A673 (cell line): ENCODE results near the gene VTCN1. TPM values are rescaled to one million over a fixed set of nuclear protein-coding genes. Genes with fewer than 3 reads are reported as not detected.

Source experiments
- BruUV-seq: library from RNA; stranded (reverse); fragments of 400-500 nt; replicated peaks from 2 replicates; lab custom pipeline; 2021; lab: Mats Ljungman, UMichigan
- CTCF ChIA-PET: fragments of 300-600 bp; sonication (Branson Sonifier 250); formaldehyde crosslinking; loops from one replicate; lab custom pipeline; 2022; ENCODE audit warnings: antibody characterized with exemption; lab: Charles Lee
- POLR2A ChIA-PET: fragments of 300-600 bp; sonication (Branson Sonifier 250); formaldehyde crosslinking; loops from one replicate; lab custom pipeline; 2022; ENCODE audit warnings: antibody characterized with exemption; ENCODE audit not compliant: low non-redundant PET; lab: Charles Lee
- DNase-seq: peaks from one replicate; pipeline ENCODE4 v3.0.0-alpha.2; 2015; ENCODE audit warnings: low spot score
- H3K27ac ChIP-seq: fragments of 200-600 bp; sonication (generic); 2 replicates; pipeline ENCODE4 v1.5.1; 2016; ENCODE audit warnings: mixed run types, low read depth, mild to moderate bottlenecking, mixed read lengths, antibody characterized with exemption, low read length; ENCODE audit not compliant: poor library complexity, severe bottlenecking
- H3K27me3 ChIP-seq: fragments of 200-600 bp; sonication (generic); replicated peaks from 2 replicates; pipeline ENCODE4 v1.6.1; 2017; ENCODE audit warnings: mixed run types, low read depth, mild to moderate bottlenecking, mixed read lengths, antibody characterized with exemption, low read length; ENCODE audit not compliant: insufficient read depth, poor library complexity
- H3K36me3 ChIP-seq: fragments of 200-600 bp; sonication (generic); 2 replicates; pipeline ENCODE4 v1.6.1; 2016; ENCODE audit warnings: mixed run types, mild to moderate bottlenecking, mixed read lengths, antibody characterized with exemption, low read length; ENCODE audit not compliant: insufficient read depth, poor library complexity, severe bottlenecking
- H3K4me1 ChIP-seq: fragments of 200-600 bp; sonication (generic); 2 replicates; pipeline ENCODE4 v1.6.1; 2017; ENCODE audit warnings: mixed run types, mild to moderate bottlenecking, mixed read lengths, antibody characterized with exemption, low read length; ENCODE audit not compliant: insufficient read depth, poor library complexity, severe bottlenecking
- H3K4me3 ChIP-seq: fragments of 200-600 bp; sonication (generic); 2 replicates; pipeline ENCODE4 v1.5.1; 2016; ENCODE audit warnings: low read depth, mixed run types, mild to moderate bottlenecking, mixed read lengths, low read length; ENCODE audit not compliant: poor library complexity, severe bottlenecking
- H3K9me3 ChIP-seq: fragments of 200-600 bp; sonication (generic); 2 replicates; pipeline ENCODE4 v1.6.1; 2016; ENCODE audit warnings: mixed run types, low read depth, mild to moderate bottlenecking, mixed read lengths, antibody characterized with exemption, low read length; ENCODE audit not compliant: poor library complexity, severe bottlenecking
- CTCF ChIP-seq: fragments of 300-800, 200-600 bp; sonication (generic); conservative IDR thresholded peaks from 2 replicates; pipeline ENCODE4 v1.5.1; 2017; ENCODE audit warnings: low read depth, mild to moderate bottlenecking, antibody characterized with exemption, low read length, moderate library complexity, mixed read lengths
- EZH2 ChIP-seq: fragments of 200-600 bp; sonication (generic); IDR thresholded peaks from 2 replicates; pipeline ENCODE4 v1.6.1; 2017; ENCODE audit warnings: borderline replicate concordance, low read depth, mild to moderate bottlenecking, mixed read lengths, antibody characterized with exemption, low read length; ENCODE audit not compliant: poor library complexity, severe bottlenecking
- intact Hi-C: fragments of 100-400 bp; cut with micrococcal nuclease; formaldehyde crosslinking; loops from one replicate; pipeline ENCODE4 v1.10.0; 2022; ENCODE audit not compliant: unreplicated experiment
- total RNA-seq: library from RNA; stranded (reverse); gene quantifications from 2 replicates; pipeline ENCODE4 v1.2.3, GENCODE V29; 2021

Gene VTCN1
- total RNA-seq, 1 experiment from 2014 or later, result not detected

GRCh38 chr1:117180147-117180967, 30.4 kb downstream of the VTCN1 start:
- ChIA-PET POLR2A (interaction anchor here (0.6 kb wide), 1 partner anchor 8 kb away, joined by 3 read pairs; no protein-coding TSS in a partner anchor), CTCF (no interaction called here)
- no TSS peak for BruUV-seq
- H3K4me3 ChIP-seq, result no peak overlapping the region
- no peaks in the 10 kb centered on the region for H3K27me3 ChIP-seq
- no peak for DNase-seq
- no peak overlapping the region for H3K27ac ChIP-seq
- no peaks in the 10 kb centered on the region for H3K36me3 ChIP-seq
- H3K4me1 ChIP-seq, result no peaks in the 10 kb centered on the region
- TF ChIP-seq CTCF, result no peak
- TF ChIP-seq EZH2, result no peak
- intact Hi-C loops, result no loop called here
- no peaks in the 10 kb centered on the region for H3K9me3 ChIP-seq

- ChIA-PET CTCF (no interaction called here), POLR2A (no interaction called here)
- no peak for TF ChIP-seq EZH2
- TF ChIP-seq CTCF, result no peak
- H3K36me3 ChIP-seq, result no peaks in the 10 kb centered on the region
- DNase-seq, result no peak
- BruUV-seq, result no TSS peak
- H3K9me3 ChIP-seq, result no peaks in the 10 kb centered on the region
- no peak overlapping the region for H3K27ac ChIP-seq
- intact Hi-C loops, result no loop called here
- H3K4me1 ChIP-seq, result no peaks in the 10 kb centered on the region
- H3K27me3 ChIP-seq, result no peaks in the 10 kb centered on the region
- H3K4me3 ChIP-seq, result no peak overlapping the region
Observed at GRCh38 chr1:117179471-117179870, 31.3 kb downstream of the VTCN1 start.

GRCh38 chr1:117178756-117179155, 32.0 kb downstream of the VTCN1 start:
- no peaks in the 10 kb centered on the region for H3K36me3 ChIP-seq
- no peak overlapping the region for H3K4me3 ChIP-seq
- BruUV-seq, result no TSS peak
- H3K4me1 ChIP-seq, result no peaks in the 10 kb centered on the region
- no peak overlapping the region for H3K27ac ChIP-seq
- no peaks in the 10 kb centered on the region for H3K27me3 ChIP-seq
- CTCF ChIA-PET, result no interaction called here
- no peaks in the 10 kb centered on the region for H3K9me3 ChIP-seq
- no peak for DNase-seq
- POLR2A ChIA-PET, result no interaction called here
- TF ChIP-seq EZH2 (no peak), CTCF (no peak)
- intact Hi-C loops, result no loop called here
